Measurements from ENCODE around the gene OTOA. TPM values are rescaled to one million over a fixed set of nuclear protein-coding genes. Genes with fewer than 3 reads are reported as not detected.
"Not testable (repeated sequence)": the region's sequence is repeated elsewhere in the genome, so short reads cannot be mapped to it uniquely, and the experiment has no call there.

OTOA gene
- total RNA-seq, 1 donor from 2014 or later, result 0.21 TPM

- TF ChIP-seq, protein P1, sequence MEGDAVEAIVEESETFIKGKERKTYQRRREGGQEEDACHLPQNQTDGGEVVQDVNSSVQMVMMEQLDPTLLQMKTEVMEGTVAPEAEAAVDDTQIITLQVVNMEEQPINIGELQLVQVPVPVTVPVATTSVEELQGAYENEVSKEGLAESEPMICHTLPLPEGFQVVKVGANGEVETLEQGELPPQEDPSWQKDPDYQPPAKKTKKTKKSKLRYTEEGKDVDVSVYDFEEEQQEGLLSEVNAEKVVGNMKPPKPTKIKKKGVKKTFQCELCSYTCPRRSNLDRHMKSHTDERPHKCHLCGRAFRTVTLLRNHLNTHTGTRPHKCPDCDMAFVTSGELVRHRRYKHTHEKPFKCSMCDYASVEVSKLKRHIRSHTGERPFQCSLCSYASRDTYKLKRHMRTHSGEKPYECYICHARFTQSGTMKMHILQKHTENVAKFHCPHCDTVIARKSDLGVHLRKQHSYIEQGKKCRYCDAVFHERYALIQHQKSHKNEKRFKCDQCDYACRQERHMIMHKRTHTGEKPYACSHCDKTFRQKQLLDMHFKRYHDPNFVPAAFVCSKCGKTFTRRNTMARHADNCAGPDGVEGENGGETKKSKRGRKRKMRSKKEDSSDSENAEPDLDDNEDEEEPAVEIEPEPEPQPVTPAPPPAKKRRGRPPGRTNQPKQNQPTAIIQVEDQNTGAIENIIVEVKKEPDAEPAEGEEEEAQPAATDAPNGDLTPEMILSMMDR (conservative IDR thresholded peaks at IDR 0.05), result no peak
- no peak for DNase-seq (ENCODE audit: low read depth, low spot score)
- Mint-ChIP-seq H3K27ac (ENCODE audit: unreplicated experiment) (no peak overlapping the region), H3K36me3 (ENCODE audit: low read depth) (no peaks in the 10 kb centered on the region), H3K4me1 (peaks cover 4% of the 10 kb centered on the region), H3K9me3 (no peaks in the 10 kb centered on the region), H3K4me3 (no peak overlapping the region), H3K27me3 (ENCODE audit: low read depth) (no peaks in the 10 kb centered on the region)
Observed at GRCh38 chr16:21704266-21704665, 40.5 kb downstream of the OTOA start.

DNA sequence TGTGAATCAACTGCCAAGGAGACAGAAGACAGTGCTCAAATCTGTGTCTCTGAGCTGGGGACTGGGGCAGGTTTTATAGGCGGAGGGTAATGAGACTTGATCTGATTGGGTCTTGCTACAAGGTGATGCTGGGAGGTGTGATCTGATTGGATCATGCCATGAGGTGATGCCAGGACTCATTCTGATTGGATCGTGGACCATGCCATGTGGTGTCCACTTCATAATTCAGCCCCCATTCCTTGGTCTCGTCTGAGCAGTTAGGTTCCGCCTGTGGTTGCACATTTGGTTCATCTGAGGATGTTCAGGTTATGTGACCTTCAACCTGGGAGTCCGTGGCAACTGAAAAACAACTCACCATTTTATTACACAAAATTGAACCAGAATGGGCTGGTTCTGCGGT is 41.0 kb downstream of the OTOA start:
- Mint-ChIP-seq H3K4me1 (peaks cover 4% of the 10 kb centered on the region), H3K36me3 (ENCODE audit: low read depth) (no peaks in the 10 kb centered on the region), H3K9me3 (no peaks in the 10 kb centered on the region), H3K4me3 (no peak overlapping the region), H3K27ac (ENCODE audit: unreplicated experiment) (no peak overlapping the region), H3K27me3 (ENCODE audit: low read depth) (no peaks in the 10 kb centered on the region)
- DNase-seq (ENCODE audit: low read depth, low spot score), result no peak
- TF ChIP-seq, protein P1 (conservative IDR thresholded peaks at IDR 0.05), result no peak

DNA sequence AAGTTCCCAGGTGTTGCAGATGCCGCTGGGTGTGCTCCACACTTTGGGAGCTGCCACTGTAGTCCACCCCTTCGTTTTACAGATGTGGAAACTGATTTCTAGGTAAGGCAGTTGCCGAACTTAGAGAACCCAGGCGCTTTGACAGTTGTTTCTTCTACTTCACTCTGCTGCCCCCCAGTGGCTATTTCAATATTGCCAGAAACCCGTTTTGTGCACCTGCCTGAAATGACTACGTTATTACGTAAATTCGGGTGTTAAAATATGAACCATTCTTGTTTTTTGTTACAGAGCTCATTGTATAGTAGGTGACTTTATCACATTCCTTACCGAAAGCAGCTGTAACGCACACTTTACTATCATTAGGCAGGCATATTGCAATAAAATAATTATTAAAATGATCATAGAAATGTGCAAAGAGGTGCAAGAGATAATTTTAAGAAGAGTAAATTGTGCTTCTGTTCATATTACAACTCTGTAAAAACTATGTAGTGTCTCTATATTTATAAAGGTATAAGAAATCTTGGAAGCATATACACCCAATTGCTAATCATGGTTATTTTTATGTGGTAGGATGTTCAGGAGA is 44.9 kb downstream of the OTOA start:
- peak; percentile 84 for DNase-seq (ENCODE audit: low read depth, low spot score)
- no peak overlapping the region for H3K4me3 Mint-ChIP-seq
- H3K9me3 Mint-ChIP-seq, result peaks cover under 1% of the 10 kb centered on the region
- H3K27ac Mint-ChIP-seq (ENCODE audit: unreplicated experiment), result no peak overlapping the region
- TF ChIP-seq, protein P1 (conservative IDR thresholded peaks at IDR 0.05), result peak; percentile 90
- H3K27me3 Mint-ChIP-seq (ENCODE audit: low read depth), result no peaks in the 10 kb centered on the region
- H3K4me1 Mint-ChIP-seq, result peaks cover 12% of the 10 kb centered on the region
- H3K36me3 Mint-ChIP-seq (ENCODE audit: low read depth), result no peaks in the 10 kb centered on the region

- DNase-seq (ENCODE audit: low read depth, low spot score), result no peak
- peaks cover 3% of the 10 kb centered on the region for H3K9me3 Mint-ChIP-seq
- TF ChIP-seq, protein P1 (conservative IDR thresholded peaks at IDR 0.05), result no peak
- no peak overlapping the region for H3K4me3 Mint-ChIP-seq
- H3K36me3 Mint-ChIP-seq (ENCODE audit: low read depth), result no peaks in the 10 kb centered on the region
- H3K27ac Mint-ChIP-seq (ENCODE audit: unreplicated experiment), result no peak overlapping the region
- H3K4me1 Mint-ChIP-seq, result peaks cover 21% of the 10 kb centered on the region
- no peaks in the 10 kb centered on the region for H3K27me3 Mint-ChIP-seq (ENCODE audit: low read depth)
Observed at GRCh38 chr16:21710938-21711337, 47.2 kb downstream of the OTOA start.

DNA sequence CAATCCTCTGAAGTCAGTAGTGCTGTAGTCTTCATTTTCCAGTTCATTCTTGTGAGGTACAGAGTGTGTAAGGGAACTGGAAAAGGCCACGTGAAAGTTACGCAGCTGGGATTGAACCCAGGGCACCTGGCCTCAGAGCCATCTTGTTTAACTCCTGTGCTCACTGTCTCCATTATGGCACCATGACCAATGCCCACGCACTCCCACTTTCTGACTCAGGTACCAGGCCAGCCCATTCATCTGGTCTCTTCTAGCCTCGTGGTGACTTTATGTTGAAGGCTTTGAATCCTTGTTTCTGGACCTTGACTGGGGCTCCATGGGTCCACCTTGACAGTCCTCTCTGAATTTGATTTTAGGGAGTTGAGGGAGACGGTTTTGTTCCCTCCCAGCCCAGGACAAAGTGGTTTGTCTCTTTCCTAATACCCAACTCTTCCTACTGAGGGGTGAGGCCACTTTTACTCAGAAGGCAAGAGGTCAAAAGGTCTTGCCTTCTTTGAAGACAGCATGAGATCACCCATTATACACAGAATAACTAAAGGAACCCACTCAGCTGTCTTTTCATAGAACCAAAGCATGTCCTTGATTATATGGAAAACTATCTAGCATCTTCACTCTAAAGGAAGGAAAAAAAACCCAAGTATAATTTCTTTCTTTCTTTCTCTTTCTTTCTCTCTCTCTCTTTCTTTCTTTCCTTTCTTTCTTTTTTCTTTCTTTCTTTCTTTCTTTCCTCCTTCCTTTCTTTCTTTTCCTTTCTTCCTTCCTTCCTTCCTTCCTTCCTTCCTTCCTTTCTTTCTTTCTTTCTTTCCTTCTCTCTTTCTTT is 50.0 kb downstream of the OTOA start:
- H3K27me3 Mint-ChIP-seq (ENCODE audit: low read depth), result no peaks in the 10 kb centered on the region
- H3K4me1 Mint-ChIP-seq, result peaks cover 21% of the 10 kb centered on the region
- no peak for DNase-seq (ENCODE audit: low read depth, low spot score)
- no peak overlapping the region for H3K4me3 Mint-ChIP-seq
- no peaks in the 10 kb centered on the region for H3K36me3 Mint-ChIP-seq (ENCODE audit: low read depth)
- TF ChIP-seq, protein P1 (conservative IDR thresholded peaks at IDR 0.05), result no peak
- peaks cover 3% of the 10 kb centered on the region for H3K9me3 Mint-ChIP-seq
- H3K27ac Mint-ChIP-seq (ENCODE audit: unreplicated experiment), result peak overlapping the region; percentile 88

DNA sequence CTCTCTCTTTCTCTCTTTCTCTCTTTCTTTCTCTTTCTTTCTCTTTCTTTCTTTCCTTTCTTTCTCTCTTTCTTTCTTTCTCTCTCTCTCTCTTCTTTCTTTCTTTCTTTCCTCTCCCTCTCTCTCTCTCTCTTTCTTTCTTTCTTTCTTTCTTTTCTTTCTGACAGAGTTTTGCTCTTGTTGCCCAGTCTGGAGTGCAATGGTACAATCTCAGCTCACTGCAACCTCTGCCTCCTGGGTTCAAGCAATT is 50.5 kb downstream of the OTOA start:
- not testable (repeated sequence) for H3K4me3 Mint-ChIP-seq; H3K9me3 Mint-ChIP-seq; H3K36me3 Mint-ChIP-seq (ENCODE audit: low read depth); H3K27me3 Mint-ChIP-seq (ENCODE audit: low read depth); DNase-seq (ENCODE audit: low read depth, low spot score)
- H3K4me1 Mint-ChIP-seq, result peaks cover 21% of the 10 kb centered on the region
- H3K27ac Mint-ChIP-seq (ENCODE audit: unreplicated experiment), result peak overlapping the region; percentile 75

All from neural crest cell (in vitro differentiated cells).